ENCODE data around the gene PLXNB1. TPM values are rescaled to one million over a fixed set of nuclear protein-coding genes. Genes with fewer than 3 reads are reported as not detected.

The PLXNB1 gene
- total and polyA plus RNA-seq, 2 experiments from 2014 or later: 49.0 to 144 TPM

DNA sequence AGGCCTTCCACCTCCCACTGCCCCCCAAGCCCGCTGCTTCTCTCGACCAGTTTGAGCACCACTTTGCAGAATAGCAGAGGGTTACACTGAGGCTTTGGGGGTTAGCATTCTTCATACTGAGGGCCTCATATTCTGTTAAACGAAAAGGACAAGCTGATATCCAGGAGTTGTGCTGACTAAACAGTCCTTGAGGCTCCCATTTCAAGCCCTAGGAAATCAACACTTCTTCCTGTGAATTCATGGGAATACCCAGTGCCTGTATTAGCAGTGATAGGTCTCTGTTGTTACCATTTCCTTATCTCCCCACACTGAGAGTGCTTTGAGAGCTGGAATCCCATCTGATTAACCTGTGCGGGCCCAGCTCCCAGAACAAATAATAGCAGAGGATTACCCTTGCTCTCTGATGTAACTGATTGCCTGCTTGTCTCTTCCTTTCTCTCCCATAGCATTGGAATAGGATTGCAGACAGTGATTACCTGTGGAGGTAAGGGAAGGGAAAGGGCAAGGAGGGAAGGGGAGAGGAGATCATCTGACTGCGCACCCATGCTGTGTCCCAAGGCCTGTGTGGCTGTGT lies 56.9 kb downstream of the PLXNB1 start:
- no peaks in the 10 kb centered on the region for H3F3A ChIP-seq (replicated peaks; ENCODE audit: low read depth)
- DNase-seq (ENCODE audit: low spot score): no peak
- TF ChIP-seq STAT1 (IDR thresholded peaks at IDR 0.05; ENCODE audit: unreplicated experiment) (no peak), CTCF (conservative IDR thresholded peaks at IDR 0.05; ENCODE audit: low read depth in 2 of 2) (no peak), CREB1 (CRISPR knock-in tag; IDR thresholded peaks at IDR 0.05; ENCODE audit: low read depth) (no peak), POLR2AphosphoS5 (IDR thresholded peaks at IDR 0.05; ENCODE audit: low read depth) (no peak), NANOG (IDR thresholded peaks at IDR 0.05; ENCODE audit: borderline replicate concordance) (no peak), ZNF462 (CRISPR knock-in tag; IDR thresholded peaks at IDR 0.05) (no peak), ZNF331 (CRISPR knock-in tag; IDR thresholded peaks at IDR 0.05; ENCODE audit: low read depth) (no peak), EZH2phosphoT487 (IDR thresholded peaks at IDR 0.05; ENCODE audit: unreplicated experiment) (no peak), EZH2 (IDR thresholded peaks at IDR 0.05; ENCODE audit: low read depth, unreplicated experiment) (no peak), ETS1 (IDR thresholded peaks at IDR 0.05) (no peak), JUNB (IDR thresholded peaks at IDR 0.05; ENCODE audit: unreplicated experiment) (no peak), ZNF114 (CRISPR knock-in tag; IDR thresholded peaks at IDR 0.05) (no peak)
- TF ChIP-seq, protein P1, sequence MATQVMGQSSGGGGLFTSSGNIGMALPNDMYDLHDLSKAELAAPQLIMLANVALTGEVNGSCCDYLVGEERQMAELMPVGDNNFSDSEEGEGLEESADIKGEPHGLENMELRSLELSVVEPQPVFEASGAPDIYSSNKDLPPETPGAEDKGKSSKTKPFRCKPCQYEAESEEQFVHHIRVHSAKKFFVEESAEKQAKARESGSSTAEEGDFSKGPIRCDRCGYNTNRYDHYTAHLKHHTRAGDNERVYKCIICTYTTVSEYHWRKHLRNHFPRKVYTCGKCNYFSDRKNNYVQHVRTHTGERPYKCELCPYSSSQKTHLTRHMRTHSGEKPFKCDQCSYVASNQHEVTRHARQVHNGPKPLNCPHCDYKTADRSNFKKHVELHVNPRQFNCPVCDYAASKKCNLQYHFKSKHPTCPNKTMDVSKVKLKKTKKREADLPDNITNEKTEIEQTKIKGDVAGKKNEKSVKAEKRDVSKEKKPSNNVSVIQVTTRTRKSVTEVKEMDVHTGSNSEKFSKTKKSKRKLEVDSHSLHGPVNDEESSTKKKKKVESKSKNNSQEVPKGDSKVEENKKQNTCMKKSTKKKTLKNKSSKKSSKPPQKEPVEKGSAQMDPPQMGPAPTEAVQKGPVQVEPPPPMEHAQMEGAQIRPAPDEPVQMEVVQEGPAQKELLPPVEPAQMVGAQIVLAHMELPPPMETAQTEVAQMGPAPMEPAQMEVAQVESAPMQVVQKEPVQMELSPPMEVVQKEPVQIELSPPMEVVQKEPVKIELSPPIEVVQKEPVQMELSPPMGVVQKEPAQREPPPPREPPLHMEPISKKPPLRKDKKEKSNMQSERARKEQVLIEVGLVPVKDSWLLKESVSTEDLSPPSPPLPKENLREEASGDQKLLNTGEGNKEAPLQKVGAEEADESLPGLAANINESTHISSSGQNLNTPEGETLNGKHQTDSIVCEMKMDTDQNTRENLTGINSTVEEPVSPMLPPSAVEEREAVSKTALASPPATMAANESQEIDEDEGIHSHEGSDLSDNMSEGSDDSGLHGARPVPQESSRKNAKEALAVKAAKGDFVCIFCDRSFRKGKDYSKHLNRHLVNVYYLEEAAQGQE (IDR thresholded peaks at IDR 0.05; ENCODE audit: unreplicated experiment): no peak
- no peak overlapping the region for H3K4me2 ChIP-seq
- H3K4me3 ChIP-seq: no peak overlapping the region
- Mint-ChIP-seq H3K4me1 (peaks cover 18% of the 10 kb centered on the region), H3K27me3 (ENCODE audit: insufficient read depth, low read depth, poor library complexity) (peaks cover 3% of the 10 kb centered on the region), H3K9me3 (no peaks in the 10 kb centered on the region; the same call in 2 of the 3 replicates), H3K27ac (no peak overlapping the region), H3K36me3 (ENCODE audit: low read depth) (no peaks in the 10 kb centered on the region), H3K4me3 (no peak overlapping the region)
- H3K9me2 ChIP-seq (ENCODE audit: insufficient read depth): no peaks in the 10 kb centered on the region
- no peaks in the 10 kb centered on the region for H3K79me2 ChIP-seq (replicated peaks; ENCODE audit: insufficient read depth)
- no peaks in the 10 kb centered on the region for H3K36me3 ChIP-seq (ENCODE audit: insufficient read depth)
- H2AFZ ChIP-seq: peak overlapping the region; percentile 28; the same call in 1 of the 2 replicates
- H4K20me1 ChIP-seq (replicated peaks; ENCODE audit: insufficient read depth): no peaks in the 10 kb centered on the region
- peaks cover 9% of the 10 kb centered on the region; the same call in 1 of the 2 replicates for H3K4me1 ChIP-seq (ENCODE audit: insufficient read depth)
- no peak overlapping the region for H3K27ac ChIP-seq (ENCODE audit: low read depth)
- H3K27me3 ChIP-seq (ENCODE audit: insufficient read depth): no peaks in the 10 kb centered on the region
- ATAC-seq: no peak

Data from GM23338 (cell line).